Rectal smooth muscle tissue (tissue), 1 donor: ENCODE measurements around the gene EHD1.
A peak's percentile ranks its signal among the peaks of the same experiment; 100 is the strongest.

Source experiments
- H3K27ac ChIP-seq: one replicate; pipeline ENCODE4 v1.7.0; 2013; ENCODE audit warnings: low read depth, low read length, inconsistent platforms
- H3K27me3 ChIP-seq: one replicate; pipeline ENCODE4 v1.7.0; 2013; ENCODE audit warnings: low read length; ENCODE audit not compliant: control insufficient read depth, insufficient read depth
- H3K36me3 ChIP-seq: one replicate; pipeline ENCODE4 v1.7.0; 2013; ENCODE audit warnings: low read length; ENCODE audit not compliant: control insufficient read depth, insufficient read depth
- H3K4me1 ChIP-seq: one replicate; pipeline ENCODE4 v1.7.0; 2013; ENCODE audit warnings: low read length; ENCODE audit not compliant: control insufficient read depth, insufficient read depth
- H3K4me3 ChIP-seq: one replicate; pipeline ENCODE4 v1.7.0; 2013; ENCODE audit warnings: low read length
- H3K9ac ChIP-seq: one replicate; pipeline ENCODE4 v1.7.0; 2013; ENCODE audit warnings: low read length

The EHD1 gene

GRCh38 chr11:64874308-64875240 lies 3.8 kb downstream of the EHD1 start:
- H3K36me3 ChIP-seq, result peaks cover 15% of the 10 kb centered on the region
- H3K27me3 ChIP-seq, result no peaks in the 10 kb centered on the region
- H3K9ac ChIP-seq, result no peak overlapping the region
- peak overlapping the region; percentile 23 for H3K4me3 ChIP-seq
- peak overlapping the region; percentile 23 for H3K27ac ChIP-seq
- peaks cover 40% of the 10 kb centered on the region for H3K4me1 ChIP-seq

- Histone ChIP-seq H3K4me3 (no peak overlapping the region), H3K36me3 (peaks cover 14% of the 10 kb centered on the region), H3K9ac (no peak overlapping the region), H3K27me3 (no peaks in the 10 kb centered on the region), H3K4me1 (peaks cover 41% of the 10 kb centered on the region), H3K27ac (no peak overlapping the region)
These were observed 5.5 kb downstream of the EHD1 start for GRCh38 chr11:64872790-64873488.

GRCh38 chr11:64871492-64871891 lies 6.9 kb downstream of the EHD1 start:
- peak overlapping the region; percentile 25 for H3K9ac ChIP-seq

GRCh38 chr11:64870893-64871466 lies 7.4 kb downstream of the EHD1 start:
- Histone ChIP-seq H3K4me1 (peaks cover 40% of the 10 kb centered on the region), H3K9ac (no peak overlapping the region), H3K4me3 (peak overlapping the region; percentile 47), H3K27me3 (no peaks in the 10 kb centered on the region), H3K27ac (peak overlapping the region; percentile 82), H3K36me3 (peaks cover 13% of the 10 kb centered on the region)

More at GRCh38 chr11:64871492-64871891, 6.9 kb downstream of the EHD1 start:
- H3K4me3 ChIP-seq, result no peak overlapping the region
- H3K36me3 ChIP-seq, result peaks cover 13% of the 10 kb centered on the region
- peaks cover 41% of the 10 kb centered on the region for H3K4me1 ChIP-seq
- no peaks in the 10 kb centered on the region for H3K27me3 ChIP-seq
- peak overlapping the region; percentile 82 for H3K27ac ChIP-seq

GRCh38 chr11:64870176-64870892 lies 8.1 kb downstream of the EHD1 start:
- no peaks in the 10 kb centered on the region for H3K27me3 ChIP-seq
- peak overlapping the region; percentile 22 for H3K9ac ChIP-seq
- peaks cover 13% of the 10 kb centered on the region for H3K36me3 ChIP-seq
- H3K4me3 ChIP-seq, result peak overlapping the region; percentile 47
- peak overlapping the region; percentile 82 for H3K27ac ChIP-seq
- H3K4me1 ChIP-seq, result peaks cover 40% of the 10 kb centered on the region

GRCh38 chr11:64869571-64870175 lies 8.7 kb downstream of the EHD1 start:
- peak overlapping the region; percentile 47 for H3K4me3 ChIP-seq
- H3K4me1 ChIP-seq, result peaks cover 46% of the 10 kb centered on the region

GRCh38 chr11:64868904-64869570 lies 9.4 kb downstream of the EHD1 start:
- H3K36me3 ChIP-seq, result peaks cover 13% of the 10 kb centered on the region
- H3K27me3 ChIP-seq, result no peaks in the 10 kb centered on the region
- peak overlapping the region; percentile 13 for H3K4me3 ChIP-seq
- no peak overlapping the region for H3K9ac ChIP-seq
- H3K27ac ChIP-seq, result peak overlapping the region; percentile 82
- H3K4me1 ChIP-seq, result peaks cover 52% of the 10 kb centered on the region

More at GRCh38 chr11:64869571-64870175, 8.7 kb downstream of the EHD1 start:
- H3K9ac ChIP-seq, result peak overlapping the region; percentile 22
- peaks cover 13% of the 10 kb centered on the region for H3K36me3 ChIP-seq
- no peaks in the 10 kb centered on the region for H3K27me3 ChIP-seq
- H3K27ac ChIP-seq, result peak overlapping the region; percentile 82

GRCh38 chr11:64867748-64868462 lies 10.5 kb downstream of the EHD1 start:
- Histone ChIP-seq H3K4me1 (peaks cover 64% of the 10 kb centered on the region), H3K9ac (no peak overlapping the region), H3K4me3 (no peak overlapping the region), H3K27me3 (no peaks in the 10 kb centered on the region), H3K27ac (peak overlapping the region; percentile 82), H3K36me3 (peaks cover 6% of the 10 kb centered on the region)

- peak overlapping the region; percentile 95 for H3K27ac ChIP-seq
- H3K9ac ChIP-seq, result no peak overlapping the region
- peaks cover 66% of the 10 kb centered on the region for H3K4me1 ChIP-seq
- H3K36me3 ChIP-seq, result no peaks in the 10 kb centered on the region
- no peaks in the 10 kb centered on the region for H3K27me3 ChIP-seq
- H3K4me3 ChIP-seq, result no peak overlapping the region
These were observed 12.3 kb downstream of the EHD1 start for GRCh38 chr11:64866173-64866491.

- Histone ChIP-seq H3K27ac (peak overlapping the region; percentile 95), H3K4me1 (peaks cover 60% of the 10 kb centered on the region), H3K4me3 (peak overlapping the region; percentile 54), H3K9ac (peak overlapping the region; percentile 8), H3K27me3 (no peaks in the 10 kb centered on the region), H3K36me3 (no peaks in the 10 kb centered on the region)
These were observed 12.9 kb downstream of the EHD1 start for GRCh38 chr11:64865286-64866172.
